Measurements from ENCODE around the gene UXT.

UXT gene

DNA sequence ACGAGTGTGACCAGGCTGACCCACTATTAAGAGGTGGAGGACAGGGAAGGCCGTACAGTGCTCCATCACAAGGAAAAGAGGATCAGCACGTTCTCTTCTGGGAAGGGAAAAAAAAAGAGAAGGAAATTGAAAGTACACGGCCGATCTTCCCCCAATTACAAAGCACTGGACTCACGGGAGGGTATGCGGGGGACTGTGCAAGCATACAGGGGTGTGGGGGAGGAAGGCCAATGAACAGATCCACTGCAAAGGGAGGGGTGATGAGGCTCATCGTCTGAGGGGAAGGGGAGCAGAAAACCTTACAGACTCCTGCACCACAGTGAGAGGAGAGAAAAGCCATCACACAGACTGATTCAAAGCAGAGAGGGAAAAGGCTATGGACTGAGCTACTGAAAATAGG is 9.7 kb downstream of the UXT start:
- Histone ChIP-seq H3K4me3 (peak overlapping the region; percentile 87), H3K27ac (peak overlapping the region in 1 of 2 donors; percentile 93)
- peak; percentile 45 for DNase-seq (ENCODE audit: low spot score)
- TF ChIP-seq CTCF (IDR thresholded peaks at IDR 0.05), result no peak

- H3K4me3 ChIP-seq, result no peak overlapping the region
- no peak overlapping the region for H3K27ac ChIP-seq
- no peak for TF ChIP-seq CTCF (IDR thresholded peaks at IDR 0.05)
- DNase-seq (ENCODE audit: low spot score), result peak; percentile 17
These were observed 10.6 kb downstream of the UXT start for GRCh38 chrX:47648376-47648775.

- TF ChIP-seq CTCF (IDR thresholded peaks at IDR 0.05), result no peak
- Histone ChIP-seq H3K4me3 (no peak overlapping the region), H3K27ac (no peak overlapping the region)
- DNase-seq (ENCODE audit: low spot score), result peak; percentile 45
These were observed 12.3 kb downstream of the UXT start for GRCh38 chrX:47646636-47647035.

GRCh38 chrX:47645530-47645929 is 13.4 kb downstream of the UXT start:
- DNase-seq (ENCODE audit: low spot score), result peak; percentile 53
- H3K4me3 ChIP-seq, result no peak overlapping the region
- no peak for TF ChIP-seq CTCF (IDR thresholded peaks at IDR 0.05)
- no peak overlapping the region for H3K27ac ChIP-seq

DNA sequence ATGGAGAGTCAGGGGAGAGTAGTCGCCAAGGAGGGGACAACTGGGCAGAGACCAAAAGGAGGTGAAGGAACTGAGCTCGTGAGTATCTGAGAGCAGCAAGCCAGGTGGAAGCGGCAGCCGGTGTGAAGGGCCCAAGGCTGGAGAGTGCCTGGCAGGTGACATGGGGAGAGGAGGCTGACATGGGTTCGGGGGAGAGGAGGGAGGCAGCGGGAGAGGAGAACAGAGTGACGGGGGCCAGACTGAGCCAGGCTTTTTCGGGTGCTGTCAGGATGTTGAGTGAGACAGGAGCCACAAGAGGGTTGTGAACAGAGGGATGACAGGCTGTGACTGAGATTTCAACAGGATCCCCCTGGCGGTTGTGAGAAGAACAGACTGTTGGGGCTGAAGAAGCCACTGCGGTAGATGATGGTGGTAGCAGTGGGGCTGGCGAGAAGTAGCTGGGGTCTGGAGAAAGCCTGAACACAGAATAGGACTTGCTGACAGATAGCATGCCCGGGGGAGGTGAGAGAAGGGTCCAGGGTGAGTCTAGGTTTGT is 14.4 kb downstream of the UXT start:
- Histone ChIP-seq H3K4me3 (no peak overlapping the region), H3K27ac (peak overlapping the region in 1 of 2 donors; percentile 14)
- no peak for TF ChIP-seq CTCF (IDR thresholded peaks at IDR 0.05)
- DNase-seq (ENCODE audit: low spot score), result no peak

GRCh38 chrX:47643926-47644325 is 15.1 kb downstream of the UXT start:
- no peak for DNase-seq (ENCODE audit: low spot score)
- Histone ChIP-seq H3K4me3 (no peak overlapping the region), H3K27ac (no peak overlapping the region)
- no peak for TF ChIP-seq CTCF (IDR thresholded peaks at IDR 0.05)

DNA sequence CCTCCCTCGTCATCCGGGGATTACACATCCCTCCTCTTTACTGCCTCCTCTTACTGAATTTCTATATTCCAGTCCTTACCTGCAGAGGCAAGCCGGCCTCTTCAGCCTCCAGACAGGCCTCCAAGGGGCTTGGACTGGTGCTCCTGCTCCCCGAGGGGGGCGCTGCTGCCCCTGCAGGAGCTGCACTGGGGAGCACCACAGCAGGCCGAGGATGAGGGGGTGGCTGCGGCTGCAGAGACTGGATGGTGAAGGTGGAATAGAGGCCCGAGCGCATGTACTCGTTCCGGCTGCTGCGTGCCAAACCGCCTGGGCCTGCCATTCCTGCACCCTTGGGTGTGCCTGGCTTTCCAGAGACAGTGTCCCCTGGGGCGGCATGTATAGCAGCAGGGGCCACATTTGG is 20.2 kb downstream of the UXT start:
- no peak for TF ChIP-seq CTCF (IDR thresholded peaks at IDR 0.05)
- no peak overlapping the region for H3K27ac ChIP-seq
- no peak for DNase-seq (ENCODE audit: low spot score)
- no peak overlapping the region for H3K4me3 ChIP-seq

Data from coronary artery (tissue), 2 donors.